Osteocyte (in vitro differentiated cells): ENCODE results near the gene EXOC3L4. TPM values are rescaled to one million over a fixed set of nuclear protein-coding genes. Genes with fewer than 3 reads are reported as not detected.

Experiments used
- DNase-seq: peaks from one replicate; pipeline ENCODE4 v3.0.0; 2021; ENCODE audit warnings: mixed read lengths; ENCODE audit not compliant: unreplicated experiment; ENCODE audit errors: extremely low spot score
- H3K27ac Mint-ChIP-seq: one replicate; pipeline ENCODE4 v1.8.0; 2021; ENCODE audit warnings: mild to moderate bottlenecking, mixed read lengths; ENCODE audit not compliant: unreplicated experiment
- H3K27me3 Mint-ChIP-seq: one replicate; pipeline ENCODE4 v1.8.0; 2021; ENCODE audit warnings: mixed read lengths; ENCODE audit not compliant: unreplicated experiment
- H3K36me3 Mint-ChIP-seq: one replicate; pipeline ENCODE4 v1.8.0; 2021; ENCODE audit warnings: mixed read lengths; ENCODE audit not compliant: unreplicated experiment
- H3K4me1 Mint-ChIP-seq: one replicate; pipeline ENCODE4 v1.8.0; 2021; ENCODE audit warnings: mixed read lengths; ENCODE audit not compliant: unreplicated experiment
- H3K4me3 Mint-ChIP-seq: one replicate; pipeline ENCODE4 v1.8.0; 2021; ENCODE audit warnings: mild to moderate bottlenecking, moderate library complexity, mixed read lengths; ENCODE audit not compliant: unreplicated experiment
- H3K9me3 Mint-ChIP-seq: one replicate; pipeline ENCODE4 v1.8.0; 2021; ENCODE audit warnings: mixed read lengths; ENCODE audit not compliant: unreplicated experiment
- total RNA-seq: library from RNA; stranded (reverse); gene quantifications from 2 replicates; pipeline ENCODE4 v1.2.1, GENCODE V29; 2021
- TF ChIP-seq, protein P1 (sequence below): fragments of 200-600 bp; sonication (generic); IDR thresholded peaks from 2 replicates; pipeline ENCODE4 v1.5.0; 2021; ENCODE audit warnings: antibody characterized with exemption, mild to moderate bottlenecking, moderate library complexity

Gene EXOC3L4
- total RNA-seq, 1 donor from 2014 or later: 0.86 TPM

GRCh38 chr14:103101257-103101962 is 6.9 kb downstream of the EXOC3L4 start:
- H3K36me3 Mint-ChIP-seq: no peaks in the 10 kb centered on the region
- no peak for DNase-seq
- TF ChIP-seq, protein P1, sequence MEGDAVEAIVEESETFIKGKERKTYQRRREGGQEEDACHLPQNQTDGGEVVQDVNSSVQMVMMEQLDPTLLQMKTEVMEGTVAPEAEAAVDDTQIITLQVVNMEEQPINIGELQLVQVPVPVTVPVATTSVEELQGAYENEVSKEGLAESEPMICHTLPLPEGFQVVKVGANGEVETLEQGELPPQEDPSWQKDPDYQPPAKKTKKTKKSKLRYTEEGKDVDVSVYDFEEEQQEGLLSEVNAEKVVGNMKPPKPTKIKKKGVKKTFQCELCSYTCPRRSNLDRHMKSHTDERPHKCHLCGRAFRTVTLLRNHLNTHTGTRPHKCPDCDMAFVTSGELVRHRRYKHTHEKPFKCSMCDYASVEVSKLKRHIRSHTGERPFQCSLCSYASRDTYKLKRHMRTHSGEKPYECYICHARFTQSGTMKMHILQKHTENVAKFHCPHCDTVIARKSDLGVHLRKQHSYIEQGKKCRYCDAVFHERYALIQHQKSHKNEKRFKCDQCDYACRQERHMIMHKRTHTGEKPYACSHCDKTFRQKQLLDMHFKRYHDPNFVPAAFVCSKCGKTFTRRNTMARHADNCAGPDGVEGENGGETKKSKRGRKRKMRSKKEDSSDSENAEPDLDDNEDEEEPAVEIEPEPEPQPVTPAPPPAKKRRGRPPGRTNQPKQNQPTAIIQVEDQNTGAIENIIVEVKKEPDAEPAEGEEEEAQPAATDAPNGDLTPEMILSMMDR: no peak
- no peak overlapping the region for H3K4me3 Mint-ChIP-seq
- H3K27ac Mint-ChIP-seq: no peak overlapping the region
- peaks cover 3% of the 10 kb centered on the region for H3K27me3 Mint-ChIP-seq
- H3K4me1 Mint-ChIP-seq: peaks cover 2% of the 10 kb centered on the region
- H3K9me3 Mint-ChIP-seq: no peaks in the 10 kb centered on the region

- TF ChIP-seq, protein P1: no peak
- Mint-ChIP-seq H3K36me3 (no peaks in the 10 kb centered on the region), H3K4me3 (no peak overlapping the region), H3K27me3 (no peaks in the 10 kb centered on the region), H3K4me1 (peaks cover 2% of the 10 kb centered on the region), H3K9me3 (no peaks in the 10 kb centered on the region), H3K27ac (no peak overlapping the region)
- DNase-seq: no peak
Measured at GRCh38 chr14:103101963-103102688, 7.6 kb downstream of the EXOC3L4 start.

DNA sequence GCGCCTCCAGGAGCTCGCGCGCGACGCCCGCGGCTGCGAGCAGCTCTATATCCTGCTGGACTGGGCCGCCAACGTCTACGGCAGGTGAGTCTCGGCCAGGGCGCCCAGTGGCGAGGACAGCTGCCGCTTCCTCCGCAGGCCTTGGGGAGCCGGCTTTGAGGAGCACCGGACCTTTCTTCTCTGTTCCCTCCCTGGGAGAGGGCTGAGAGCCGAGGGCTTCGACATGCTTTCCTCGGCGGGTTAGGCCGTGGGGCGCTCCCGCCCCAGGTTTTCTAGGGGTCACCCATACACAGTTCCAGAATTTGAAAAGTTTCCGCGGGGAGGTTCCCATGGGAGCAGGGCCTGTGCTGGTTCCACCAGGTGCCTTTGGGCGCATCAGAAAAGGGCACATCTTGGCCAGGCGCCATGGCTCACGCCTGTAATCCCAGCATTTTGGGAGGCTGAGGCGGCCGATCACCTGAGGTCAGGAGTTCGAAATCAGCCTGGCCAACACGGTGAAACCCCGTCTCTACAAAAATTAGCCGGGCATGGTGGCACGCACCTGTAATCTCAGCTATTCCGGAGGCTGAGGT is 8.2 kb downstream of the EXOC3L4 start:
- H3K4me3 Mint-ChIP-seq: no peak overlapping the region
- H3K27me3 Mint-ChIP-seq: no peaks in the 10 kb centered on the region
- H3K36me3 Mint-ChIP-seq: no peaks in the 10 kb centered on the region
- no peak overlapping the region for H3K27ac Mint-ChIP-seq
- TF ChIP-seq, protein P1: no peak
- H3K9me3 Mint-ChIP-seq: no peaks in the 10 kb centered on the region
- peaks cover 2% of the 10 kb centered on the region for H3K4me1 Mint-ChIP-seq
- no peak for DNase-seq

DNA sequence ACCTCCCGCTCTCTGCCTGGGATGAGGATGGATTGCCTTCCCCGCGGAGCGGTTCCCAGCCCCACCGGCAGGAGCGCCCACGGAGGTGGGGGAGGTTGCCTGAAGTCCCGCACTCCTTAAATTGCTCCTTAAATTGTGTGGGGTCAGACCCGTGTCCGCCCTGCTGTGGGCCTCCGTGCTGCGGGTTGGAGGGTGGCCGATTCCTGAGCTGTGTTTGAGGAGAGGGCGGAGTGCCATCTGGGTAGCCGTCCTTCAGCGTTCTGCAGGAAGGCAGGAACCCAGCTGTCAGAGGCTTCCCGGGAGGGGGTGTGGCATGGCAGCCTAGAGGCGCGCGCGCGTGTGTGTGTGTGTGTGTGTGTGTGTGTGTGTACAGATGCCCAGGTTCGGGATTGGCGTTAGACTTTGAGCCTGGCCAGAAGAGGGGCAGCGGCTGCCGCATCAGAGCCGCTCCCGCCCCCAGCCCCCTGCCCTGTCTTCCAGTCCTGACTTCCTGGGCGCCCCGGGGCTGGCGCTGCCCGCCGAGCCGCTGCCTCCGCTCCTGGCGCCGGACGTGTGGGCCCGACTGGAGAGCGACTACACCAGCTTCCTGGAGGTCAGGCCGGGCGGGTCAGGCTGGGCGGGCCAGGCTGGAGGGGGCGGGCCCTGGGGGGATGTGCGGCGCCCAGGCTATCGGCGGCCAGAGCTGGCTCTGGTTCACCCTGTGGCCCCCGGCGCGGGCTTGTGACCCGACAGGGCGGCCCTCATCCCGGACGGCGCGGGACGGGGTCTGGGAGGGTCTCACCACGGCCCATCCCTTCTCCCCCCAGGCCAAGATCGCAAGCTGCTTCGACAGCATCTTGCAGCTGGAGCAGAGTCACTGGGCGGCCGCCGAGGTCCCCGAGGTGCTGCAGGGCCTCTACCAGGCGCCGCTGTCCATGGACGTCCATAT is 9.2 kb downstream of the EXOC3L4 start:
- no peak for DNase-seq
- no peak overlapping the region for H3K4me3 Mint-ChIP-seq
- TF ChIP-seq, protein P1: no peak
- H3K4me1 Mint-ChIP-seq: peaks cover 2% of the 10 kb centered on the region
- H3K27ac Mint-ChIP-seq: no peak overlapping the region
- H3K9me3 Mint-ChIP-seq: no peaks in the 10 kb centered on the region
- no peaks in the 10 kb centered on the region for H3K36me3 Mint-ChIP-seq
- H3K27me3 Mint-ChIP-seq: no peaks in the 10 kb centered on the region
